Suprapubic skin (tissue), 4 donors: ENCODE results near the gene LCP1.

Source experiments
- EP300 ChIP-seq: sonication (generic); formaldehyde crosslinking; IDR thresholded peaks from one replicate; pipeline ENCODE4 v1.6.1; 2017; ENCODE audit warnings: antibody characterized with exemption
- POLR2A ChIP-seq, 2 donors: fragments of 450-650 bp; IDR thresholded peaks; one replicate each; pipeline ENCODE4 v1.6.1; 2017; ENCODE audit warnings: antibody characterized with exemption in 2 of 2, mild to moderate bottlenecking in 2 of 2, moderate library complexity in 2 of 2
- POLR2AphosphoS5 ChIP-seq, 3 donors: sonication (generic); formaldehyde crosslinking; IDR thresholded peaks; one replicate each; pipeline ENCODE4 v1.6.1; 2017; ENCODE audit warnings: antibody characterized with exemption in 3 of 3
- TF ChIP-seq, protein P1 (sequence below), 2 donors: fragments of 200-600 bp in 1 of 2; fragments of 450-650 bp in 1 of 2; sonication (generic) in 1 of 2; IDR thresholded peaks; one replicate each; pipeline ENCODE4 v1.5.1; 2016 to 2019; ENCODE audit warnings: antibody characterized with exemption in 2 of 2, mild to moderate bottlenecking in 1 of 2, moderate library complexity in 1 of 2

DNA sequence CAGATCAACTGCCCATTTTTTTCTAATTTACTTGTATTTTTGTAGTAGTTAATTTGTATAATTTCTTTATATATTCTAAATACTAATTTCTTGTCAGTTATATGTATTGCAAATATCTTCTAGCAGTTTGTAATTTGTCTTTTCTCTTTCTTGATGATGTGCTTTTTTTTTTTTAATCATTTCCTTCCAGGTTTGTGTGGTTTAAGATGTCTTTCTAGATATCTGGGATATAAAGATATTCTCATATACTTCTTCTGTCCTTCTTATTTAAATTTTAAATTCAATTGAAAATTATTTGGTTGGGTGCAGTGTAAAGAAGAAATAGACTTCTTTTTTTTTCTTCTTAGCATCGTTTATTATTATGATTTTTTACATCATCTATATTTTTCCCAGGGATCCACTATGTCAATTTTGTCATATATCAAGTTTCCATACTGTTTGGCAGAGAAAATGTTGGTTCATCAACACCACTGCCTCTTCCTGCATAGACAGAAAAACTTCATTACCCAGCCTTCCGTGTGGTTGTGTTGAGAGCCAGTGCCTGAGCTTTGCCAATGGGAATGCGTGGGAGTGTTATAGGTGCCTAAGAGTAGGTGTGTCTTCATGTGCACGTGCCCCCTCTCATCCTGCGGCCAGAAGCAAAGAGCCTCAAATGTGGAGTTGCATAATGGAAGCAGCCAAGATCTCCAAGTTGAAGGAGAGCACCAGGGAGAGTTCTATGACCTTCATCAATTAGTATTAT, 93.0 kb downstream of the LCP1 start:
- TF ChIP-seq POLR2AphosphoS5 (IDR thresholded peaks at IDR 0.05) (no peak), POLR2A (IDR thresholded peaks at IDR 0.05) (no peak), EP300 (no peak)
- TF ChIP-seq, protein P1, sequence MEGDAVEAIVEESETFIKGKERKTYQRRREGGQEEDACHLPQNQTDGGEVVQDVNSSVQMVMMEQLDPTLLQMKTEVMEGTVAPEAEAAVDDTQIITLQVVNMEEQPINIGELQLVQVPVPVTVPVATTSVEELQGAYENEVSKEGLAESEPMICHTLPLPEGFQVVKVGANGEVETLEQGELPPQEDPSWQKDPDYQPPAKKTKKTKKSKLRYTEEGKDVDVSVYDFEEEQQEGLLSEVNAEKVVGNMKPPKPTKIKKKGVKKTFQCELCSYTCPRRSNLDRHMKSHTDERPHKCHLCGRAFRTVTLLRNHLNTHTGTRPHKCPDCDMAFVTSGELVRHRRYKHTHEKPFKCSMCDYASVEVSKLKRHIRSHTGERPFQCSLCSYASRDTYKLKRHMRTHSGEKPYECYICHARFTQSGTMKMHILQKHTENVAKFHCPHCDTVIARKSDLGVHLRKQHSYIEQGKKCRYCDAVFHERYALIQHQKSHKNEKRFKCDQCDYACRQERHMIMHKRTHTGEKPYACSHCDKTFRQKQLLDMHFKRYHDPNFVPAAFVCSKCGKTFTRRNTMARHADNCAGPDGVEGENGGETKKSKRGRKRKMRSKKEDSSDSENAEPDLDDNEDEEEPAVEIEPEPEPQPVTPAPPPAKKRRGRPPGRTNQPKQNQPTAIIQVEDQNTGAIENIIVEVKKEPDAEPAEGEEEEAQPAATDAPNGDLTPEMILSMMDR (IDR thresholded peaks at IDR 0.05), result no peak
